ENCODE data around the gene OR2A1. TPM values are rescaled to one million over a fixed set of nuclear protein-coding genes. Genes with fewer than 3 reads are reported as not detected.
"Not testable (repeated sequence)": the region's sequence is repeated elsewhere in the genome, so short reads cannot be mapped to it uniquely, and the experiment has no call there.

Gene OR2A1
- total RNA-seq, 1 donor from 2014 or later, result 0.20 TPM

- DNase-seq, result not testable (repeated sequence)
Measured at GRCh38 chr7:144325868-144326267, 13.6 kb downstream of the OR2A1 start.

DNA sequence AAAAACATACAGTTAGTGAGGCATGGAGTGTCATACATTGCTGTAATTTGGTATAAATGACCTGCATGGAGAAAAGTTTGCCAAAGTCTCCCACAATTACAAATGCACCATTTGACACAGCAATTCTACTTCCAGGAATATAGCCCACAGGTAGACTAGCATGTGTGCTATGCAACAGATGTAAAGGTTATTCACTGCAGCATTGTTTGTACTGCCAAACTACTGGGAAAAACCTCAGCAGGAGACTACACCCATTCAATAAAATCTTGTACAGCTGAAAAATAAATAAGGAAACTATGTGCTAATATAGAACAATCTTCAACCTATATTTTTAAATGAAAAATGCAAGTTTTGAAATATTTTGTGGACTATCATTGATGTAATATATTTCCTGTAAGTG is 17.8 kb downstream of the OR2A1 start:
- DNase-seq, result not testable (repeated sequence)

GRCh38 chr7:144331221-144331995 is 19.2 kb downstream of the OR2A1 start:
- not testable (repeated sequence) for DNase-seq

DNA sequence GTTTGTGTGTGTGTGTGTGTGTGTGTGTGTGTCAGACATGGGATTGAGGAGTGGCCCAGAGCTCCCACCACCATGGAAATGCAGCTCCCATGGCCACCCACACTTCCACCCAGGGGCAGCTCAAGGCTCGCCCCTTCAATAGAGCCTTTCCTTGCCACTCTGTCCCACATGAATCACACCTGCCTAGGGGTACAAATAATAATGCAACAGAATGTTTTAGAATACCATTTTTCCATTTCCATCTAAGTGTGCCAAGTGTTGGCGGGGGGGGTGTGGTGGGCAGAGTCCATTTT is 19.7 kb downstream of the OR2A1 start:
- not testable (repeated sequence) for DNase-seq

- not testable (repeated sequence) for DNase-seq
Measured at GRCh38 chr7:144348625-144349024, 36.4 kb downstream of the OR2A1 start.

DNA sequence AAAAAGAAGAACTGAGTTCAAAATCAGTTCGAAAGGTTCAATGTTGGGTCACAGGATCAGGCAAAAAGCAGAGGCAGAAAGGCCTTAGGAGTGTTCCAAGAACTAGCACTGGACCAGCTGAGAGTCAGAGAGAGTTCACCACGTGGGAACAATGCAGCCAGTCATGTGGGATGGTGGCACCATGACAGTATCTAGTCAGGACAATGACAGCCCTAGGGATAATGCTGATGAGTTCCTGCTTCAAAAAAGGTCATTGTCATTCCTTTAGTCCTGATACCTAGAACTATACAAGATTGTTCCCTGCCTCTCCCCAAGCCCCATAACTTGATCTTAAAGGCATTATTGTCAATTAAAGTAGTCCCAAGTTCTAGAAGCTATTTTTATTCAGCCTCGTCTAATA is 39.4 kb downstream of the OR2A1 start:
- DNase-seq, result not testable (repeated sequence)

DNA sequence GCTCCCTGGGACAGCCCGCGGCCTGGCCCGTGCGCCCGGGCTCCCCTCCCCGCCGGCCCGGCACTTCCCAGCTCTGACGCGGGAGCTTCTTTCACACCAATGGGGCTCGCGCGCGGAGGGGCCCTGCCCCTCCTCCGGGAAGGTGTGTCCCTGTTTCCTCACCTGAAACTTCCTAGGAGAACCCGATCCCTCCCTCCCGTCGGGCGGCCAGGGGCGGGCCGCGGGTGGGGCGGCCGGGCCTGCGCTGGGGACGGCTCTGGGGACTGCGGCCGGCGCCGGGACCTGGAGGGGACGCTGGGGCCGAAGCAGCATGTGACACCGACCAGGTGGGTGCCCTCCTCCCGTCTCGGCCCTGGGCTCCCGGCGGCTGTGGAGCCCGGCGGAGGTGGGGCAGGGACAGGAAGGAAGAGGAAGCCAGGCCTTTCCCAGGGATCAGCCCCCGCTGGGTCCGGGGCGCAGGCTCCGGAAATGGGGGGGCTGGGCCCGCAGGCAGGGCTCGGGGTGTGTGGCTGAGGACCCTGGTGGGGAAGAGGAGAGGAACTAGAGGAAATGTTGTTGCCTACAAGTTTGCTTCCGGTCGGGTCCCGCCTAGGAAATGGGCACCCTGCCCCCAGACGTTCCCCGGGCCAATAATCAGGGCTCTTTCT is 43.1 kb downstream of the OR2A1 start, which contains the start of gene ARHGEF5:
ARHGEF5 (plus strand) TSS at position 227 of the 647 bp plus-strand sequence. CDS start 7,268 bp downstream, outside the sequence.
- not testable (repeated sequence) for DNase-seq

- not testable (repeated sequence) for DNase-seq
Measured at GRCh38 chr7:144356185-144356584, 44.0 kb downstream of the OR2A1 start.

GRCh38 chr7:144356860-144357259 is 44.6 kb downstream of the OR2A1 start:
- DNase-seq, result not testable (repeated sequence)

- DNase-seq, result not testable (repeated sequence)
Measured at GRCh38 chr7:144362061-144362460, 49.8 kb downstream of the OR2A1 start.

- DNase-seq, result not testable (repeated sequence)
Measured at GRCh38 chr7:144365523-144365922, 53.3 kb downstream of the OR2A1 start.

GRCh38 chr7:144367250-144367649 is 55.0 kb downstream of the OR2A1 start:
- not testable (repeated sequence) for DNase-seq

DNA sequence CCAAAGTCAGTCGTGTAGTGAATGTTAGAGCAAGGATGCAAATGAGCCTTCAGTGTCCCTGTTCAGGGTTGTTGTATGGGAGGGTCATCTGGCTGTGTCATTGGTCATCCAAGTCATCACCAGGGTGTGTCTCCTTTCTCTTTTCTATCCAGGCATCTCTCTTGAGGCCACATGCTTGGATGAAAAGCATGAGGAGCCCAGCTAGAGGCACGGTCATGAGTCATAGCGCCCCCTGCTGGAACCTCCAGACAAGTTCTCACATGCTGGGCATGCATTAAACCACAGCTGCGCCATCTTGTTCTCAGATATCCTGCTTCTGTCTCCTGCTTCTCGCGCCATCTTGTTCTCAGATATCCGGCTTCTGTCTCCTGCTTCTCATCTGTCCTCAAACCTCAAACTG is 57.0 kb downstream of the OR2A1 start:
- not testable (repeated sequence) for DNase-seq

Other genes with a start within 250 kb of the OR2A1 start
- not detected for gene OR2A25, start 242.6 kb upstream of the OR2A1 start, total RNA-seq
- gene OR2A12, start 226.1 kb upstream of the OR2A1 start, total RNA-seq, result not detected
- gene OR2A2, start 202.8 kb upstream of the OR2A1 start, total RNA-seq, result not detected
- gene OR2A14, start 189.2 kb upstream of the OR2A1 start, total RNA-seq, result not detected
- gene CTAGE4, start 129.0 kb upstream of the OR2A1 start, total RNA-seq, result 9.1 TPM
- 10.3 TPM for gene ARHGEF35, start 116.6 kb upstream of the OR2A1 start, total RNA-seq
- gene OR2A42, start 72.8 kb upstream of the OR2A1 start, total RNA-seq, result 0.10 TPM
- gene OR2A7, start 47.6 kb upstream of the OR2A1 start, total RNA-seq, result 12.5 TPM
- gene CTAGE8, start 43.1 kb upstream of the OR2A1 start, total RNA-seq, result 5.3 TPM
- gene ARHGEF5, start 43.0 kb downstream of the OR2A1 start, total RNA-seq, result 14.3 TPM
- gene NOBOX, start 91.3 kb downstream of the OR2A1 start, total RNA-seq, result not detected

Measured in skin of body (tissue), 2 donors.